DOHH2 (cell line): ENCODE measurements around the gene HSPB1.

Experiments
- H3F3A ChIP-seq: fragments of 200-600 bp; sonication (generic), shearing (Covaris generic); 2 replicates; pipeline ENCODE4 v1.6.0; 2016; ENCODE audit warnings: antibody characterized with exemption, mild to moderate bottlenecking; ENCODE audit not compliant: control insufficient read depth, insufficient read depth
- H3K27ac ChIP-seq: fragments of 200-600 bp; sonication (generic); 2 replicates; pipeline ENCODE4 v1.5.1; 2014; ENCODE audit warnings: low read depth, mild to moderate bottlenecking, low read length, moderate library complexity
- H3K27me3 ChIP-seq: fragments of 200-600 bp; sonication (generic); 2 replicates; pipeline ENCODE4 v1.6.1; 2014; ENCODE audit warnings: mild to moderate bottlenecking, low read length, mixed read lengths; ENCODE audit not compliant: control insufficient read depth
- H3K36me3 ChIP-seq: fragments of 200-600 bp; sonication (generic); 2 replicates; pipeline ENCODE4 v1.6.1; 2014; ENCODE audit warnings: mild to moderate bottlenecking, low read length, moderate library complexity, mixed read lengths; ENCODE audit not compliant: control insufficient read depth
- H3K4me1 ChIP-seq: fragments of 200-600 bp; sonication (generic); 2 replicates; pipeline ENCODE4 v1.6.1; 2014; ENCODE audit warnings: mild to moderate bottlenecking, low read length, mixed read lengths; ENCODE audit not compliant: control insufficient read depth
- H3K4me2 ChIP-seq: fragments of 200-600 bp; sonication (generic); 2 replicates; pipeline ENCODE4 v1.6.0; 2014; ENCODE audit warnings: mild to moderate bottlenecking, low read length, moderate library complexity
- H3K4me3 ChIP-seq: fragments of 200-600 bp; sonication (generic); 2 replicates; pipeline ENCODE4 v1.5.1; 2014; ENCODE audit warnings: mild to moderate bottlenecking, low read length, mixed read lengths
- H3K79me2 ChIP-seq: fragments of 200-600 bp; sonication (generic); 2 replicates; pipeline ENCODE4 v1.6.1; 2014; ENCODE audit warnings: mild to moderate bottlenecking, low read length, mixed read lengths; ENCODE audit not compliant: control insufficient read depth
- H3K9me2 ChIP-seq: fragments of 200-600 bp; sonication (generic); replicated peaks from 2 replicates; pipeline ENCODE4 v1.6.1; 2014; ENCODE audit warnings: mild to moderate bottlenecking, low read length, mixed read lengths; ENCODE audit not compliant: control insufficient read depth
- H3K9me3 ChIP-seq: fragments of 200-600 bp; sonication (generic); 2 replicates; pipeline ENCODE4 v1.6.1; 2014; ENCODE audit warnings: antibody characterized with exemption, low read length, mixed read lengths; ENCODE audit not compliant: control insufficient read depth, insufficient read depth
- H4K20me1 ChIP-seq: fragments of 200-600 bp; sonication (generic); 2 replicates; pipeline ENCODE4 v1.6.0; 2014; ENCODE audit warnings: low read depth, mild to moderate bottlenecking, antibody characterized with exemption, low read length, moderate library complexity; ENCODE audit not compliant: control insufficient read depth, insufficient read depth
- CTCF ChIP-seq: fragments of 200-600 bp; sonication (generic); IDR thresholded peaks from one replicate; pipeline ENCODE4 v1.5.1; 2014; ENCODE audit warnings: antibody characterized with exemption, mild to moderate bottlenecking, low read depth, low read length; ENCODE audit not compliant: poor library complexity, severe bottlenecking
- EZH2phosphoT487 ChIP-seq: fragments of 200-600 bp; sonication (generic); IDR thresholded peaks from 2 replicates; pipeline ENCODE4 v1.6.1; 2017; ENCODE audit warnings: borderline replicate concordance, mild to moderate bottlenecking, antibody characterized with exemption, low read length, moderate library complexity, mixed read lengths

The HSPB1 gene

DNA sequence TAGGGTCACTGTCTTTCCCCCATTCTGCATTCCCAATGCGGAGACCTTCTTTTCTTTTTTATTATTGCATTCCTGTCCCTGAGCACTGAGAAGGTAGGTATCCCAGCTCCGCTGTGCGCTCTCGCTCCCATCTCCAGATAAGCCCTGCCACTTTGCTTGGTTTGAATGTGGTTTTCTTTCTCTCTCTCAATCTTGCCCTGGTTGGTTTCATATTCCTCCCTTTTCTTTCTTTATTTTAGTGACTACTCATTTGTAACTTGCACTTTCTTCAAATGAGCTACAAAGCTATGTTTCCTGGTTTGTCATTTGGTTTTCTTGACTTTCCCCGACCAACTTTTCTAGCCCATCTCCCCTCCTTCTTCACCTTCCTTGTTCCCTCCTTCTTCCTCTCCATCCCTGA, 29.0 kb upstream of the HSPB1 start:
- H3K27ac ChIP-seq = no peak overlapping the region
- H3K27me3 ChIP-seq = peaks cover 38% of the 10 kb centered on the region
- H3K4me3 ChIP-seq = no peak overlapping the region
- H3K4me1 ChIP-seq = no peaks in the 10 kb centered on the region
- H3K4me2 ChIP-seq = no peak overlapping the region
- no peaks in the 10 kb centered on the region for H3K9me3 ChIP-seq
- no peaks in the 10 kb centered on the region for H3K9me2 ChIP-seq
- no peaks in the 10 kb centered on the region for H3K79me2 ChIP-seq
- H4K20me1 ChIP-seq = no peaks in the 10 kb centered on the region
- H3K36me3 ChIP-seq = no peaks in the 10 kb centered on the region
- no peak for TF ChIP-seq CTCF
- TF ChIP-seq EZH2phosphoT487 = no peak
- H3F3A ChIP-seq = peaks cover 2% of the 10 kb centered on the region; the same call in 1 of the 2 replicates

GRCh38 chr7:76278540-76278939, 23.9 kb upstream of the HSPB1 start:
- Histone ChIP-seq H3K4me3 (no peak overlapping the region), H3K4me2 (no peak overlapping the region), H3K79me2 (no peaks in the 10 kb centered on the region), H3F3A (no peaks in the 10 kb centered on the region; the same call in 1 of the 2 replicates), H3K4me1 (no peaks in the 10 kb centered on the region), H3K9me3 (no peaks in the 10 kb centered on the region), H3K27ac (no peak overlapping the region), H3K36me3 (no peaks in the 10 kb centered on the region), H3K9me2 (no peaks in the 10 kb centered on the region), H4K20me1 (no peaks in the 10 kb centered on the region), H3K27me3 (peaks cover 22% of the 10 kb centered on the region)
- TF ChIP-seq CTCF = no peak
- no peak for TF ChIP-seq EZH2phosphoT487

DNA sequence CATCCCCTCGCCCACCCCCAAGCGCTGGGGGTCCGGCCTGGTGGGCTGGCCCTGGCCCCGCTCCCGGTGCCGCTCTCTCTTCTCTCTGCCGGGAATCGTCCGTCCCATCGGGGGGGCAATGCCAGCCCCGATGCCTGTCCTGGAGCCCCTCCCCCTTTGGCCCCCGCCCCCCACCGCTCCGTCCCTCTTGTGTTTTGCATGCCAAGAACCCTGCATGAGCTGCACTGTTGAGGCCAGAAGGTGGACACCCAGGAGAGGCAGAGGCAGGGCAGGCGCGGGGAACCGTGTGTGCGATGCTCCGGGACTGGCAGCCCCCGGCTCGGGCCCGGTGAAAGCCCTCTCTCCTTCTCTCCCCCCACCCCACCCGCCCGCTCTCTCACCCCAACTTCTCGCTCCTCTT, 22.1 kb upstream of the HSPB1 start:
- H3K27ac ChIP-seq = no peak overlapping the region
- H3K4me1 ChIP-seq = no peaks in the 10 kb centered on the region
- no peaks in the 10 kb centered on the region for H3K36me3 ChIP-seq
- no peaks in the 10 kb centered on the region for H3K9me3 ChIP-seq
- no peaks in the 10 kb centered on the region; the same call in 1 of the 2 replicates for H3F3A ChIP-seq
- no peak overlapping the region for H3K4me2 ChIP-seq
- TF ChIP-seq EZH2phosphoT487 = no peak
- no peak for TF ChIP-seq CTCF
- H3K27me3 ChIP-seq = peaks cover 17% of the 10 kb centered on the region
- H4K20me1 ChIP-seq = no peaks in the 10 kb centered on the region
- H3K9me2 ChIP-seq = no peaks in the 10 kb centered on the region
- no peaks in the 10 kb centered on the region for H3K79me2 ChIP-seq
- no peak overlapping the region for H3K4me3 ChIP-seq
